ENCODE measurements around the gene NUP98.
"Not testable (repeated sequence)": the region's sequence is repeated elsewhere in the genome, so short reads cannot be mapped to it uniquely, and the experiment has no call there.

Gene NUP98

GRCh38 chr11:3669742-3670183 is 127.6 kb downstream of the NUP98 start:
- DNase-seq (ENCODE audit: low read depth), result no peak

DNA sequence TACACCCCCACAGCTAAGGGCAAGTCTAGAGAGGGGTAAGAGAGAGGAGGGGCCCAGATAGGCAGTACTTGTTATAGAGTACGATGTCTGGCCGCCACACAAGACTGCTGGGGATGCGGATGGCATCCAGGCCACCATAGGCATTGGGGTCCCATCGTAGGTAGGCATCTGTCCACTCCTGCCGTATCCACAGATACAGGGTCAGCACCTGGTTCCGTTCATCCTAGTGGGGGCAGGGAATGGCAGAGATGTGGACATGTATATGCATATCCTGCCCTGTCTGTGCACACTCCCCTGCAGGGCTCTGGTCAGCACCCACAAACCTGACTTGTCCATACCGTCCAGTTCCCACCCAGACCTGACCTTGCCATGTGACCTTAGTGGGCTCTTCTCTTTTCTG is 128.2 kb downstream of the NUP98 start:
- DNase-seq (ENCODE audit: low read depth), result no peak

DNA sequence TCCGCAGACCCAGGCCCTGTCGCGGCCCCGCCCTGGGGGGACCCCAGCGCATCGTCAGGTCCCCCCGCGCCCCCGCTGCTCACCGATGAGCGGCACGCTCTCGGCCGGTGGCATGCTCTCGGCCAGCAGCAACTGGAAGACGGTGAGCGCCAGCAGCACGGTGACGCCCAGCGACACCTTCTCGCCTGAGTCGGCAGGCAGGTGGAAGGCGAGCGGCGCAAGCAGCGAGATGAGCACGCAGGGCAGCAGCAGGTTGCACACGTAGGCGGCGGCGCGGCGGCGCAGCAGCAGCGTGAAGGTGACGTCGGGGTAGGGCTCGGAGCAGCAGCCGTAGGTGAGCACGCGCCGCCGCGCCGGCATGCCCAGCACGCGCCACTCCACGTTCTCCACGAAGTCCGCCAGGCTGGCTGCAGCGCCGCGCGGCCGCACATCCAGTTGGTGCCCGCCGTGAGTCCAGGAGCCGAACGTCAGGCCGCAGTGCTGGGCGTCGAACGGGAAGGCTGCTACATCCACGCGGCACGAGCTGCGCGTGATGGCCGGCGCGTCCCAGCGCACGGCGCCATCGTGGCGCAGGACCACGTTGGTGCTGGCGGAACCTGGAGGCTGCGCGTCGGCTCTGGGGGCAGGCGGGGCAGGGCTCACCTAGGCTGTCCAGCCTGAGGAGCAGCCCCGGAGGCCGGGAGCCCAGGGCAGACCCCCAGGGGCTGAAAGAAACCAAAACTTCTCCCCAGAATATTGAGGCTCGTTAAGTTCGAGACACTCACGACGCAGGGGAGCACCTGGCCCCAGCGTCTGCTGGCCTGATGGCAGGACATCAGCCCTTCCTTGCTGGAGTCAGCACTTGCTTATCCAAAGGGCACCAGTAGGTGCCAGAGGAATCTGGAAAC is 130.0 kb downstream of the NUP98 start:
- DNase-seq (ENCODE audit: low read depth), result no peak

DNA sequence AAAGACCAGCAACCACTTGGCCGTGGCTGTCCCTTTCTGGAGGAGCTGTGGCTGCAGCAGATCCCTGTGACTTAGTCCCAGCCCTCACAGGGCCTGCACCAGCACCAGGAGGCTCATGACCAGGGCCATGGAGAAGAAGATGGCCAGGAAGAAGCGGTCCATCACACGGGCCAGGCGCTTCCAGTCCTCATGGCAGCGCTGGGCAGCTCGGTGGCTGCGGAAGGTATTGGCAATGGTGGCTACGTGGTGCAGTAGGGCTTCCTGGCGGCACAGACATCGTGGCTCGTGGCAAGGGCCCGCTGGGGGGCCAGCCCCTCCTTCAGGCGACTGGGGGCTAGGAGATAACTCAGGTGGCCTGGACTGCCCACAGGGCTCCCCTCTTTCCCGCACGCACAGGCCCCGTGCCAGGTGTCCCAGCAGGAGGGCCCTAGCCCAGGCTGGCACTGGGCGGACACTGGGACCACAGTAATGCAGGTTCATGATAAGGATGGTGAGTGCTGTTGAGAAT is 131.3 kb downstream of the NUP98 start:
- DNase-seq (ENCODE audit: low read depth), result no peak

DNA sequence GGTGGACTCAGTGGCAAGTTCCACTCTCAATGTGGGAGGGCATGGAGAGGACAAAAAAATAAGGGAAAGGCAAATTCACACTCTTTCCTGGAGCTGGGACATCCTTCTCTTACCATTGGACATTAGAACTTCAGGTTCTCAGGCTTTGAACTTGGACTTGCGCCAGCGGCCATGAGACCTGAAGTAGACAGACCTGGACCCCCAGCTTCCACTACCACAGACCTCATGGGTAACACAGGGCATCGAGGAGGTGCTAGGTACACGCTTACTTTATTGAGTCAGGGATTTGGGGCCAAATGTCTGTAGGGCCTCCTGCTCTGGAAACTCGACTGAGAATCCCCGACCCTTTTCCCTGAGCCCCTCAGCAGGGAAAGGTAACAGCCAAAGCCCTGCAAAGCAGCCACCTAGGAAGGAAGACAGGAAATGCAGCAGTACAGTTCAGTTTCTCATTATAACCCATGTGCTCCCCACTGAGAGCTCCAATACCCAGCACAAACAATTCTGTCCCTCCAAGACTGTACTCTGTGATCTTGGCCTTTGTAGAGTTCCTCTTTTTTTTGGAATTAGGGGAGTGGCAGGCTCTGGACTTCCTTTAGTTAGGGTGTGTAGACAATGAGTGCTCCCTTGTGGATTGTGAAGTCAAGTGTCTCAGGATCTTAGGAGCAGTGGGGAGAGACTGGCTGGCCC is 131.9 kb downstream of the NUP98 start:
- no peak for DNase-seq (ENCODE audit: low read depth)

- DNase-seq (ENCODE audit: low read depth), result no peak
Measured at GRCh38 chr11:3664032-3664630, 133.2 kb downstream of the NUP98 start.

- no peak for DNase-seq (ENCODE audit: low read depth)
Measured at GRCh38 chr11:3662856-3663255, 134.5 kb downstream of the NUP98 start.

GRCh38 chr11:3660960-3661359 is 136.4 kb downstream of the NUP98 start:
- DNase-seq (ENCODE audit: low read depth), result no peak

GRCh38 chr11:3659595-3660515 is 137.5 kb downstream of the NUP98 start:
- DNase-seq (ENCODE audit: low read depth), result no peak

- DNase-seq (ENCODE audit: low read depth), result no peak
Measured at GRCh38 chr11:3658252-3658651, 139.1 kb downstream of the NUP98 start.

DNA sequence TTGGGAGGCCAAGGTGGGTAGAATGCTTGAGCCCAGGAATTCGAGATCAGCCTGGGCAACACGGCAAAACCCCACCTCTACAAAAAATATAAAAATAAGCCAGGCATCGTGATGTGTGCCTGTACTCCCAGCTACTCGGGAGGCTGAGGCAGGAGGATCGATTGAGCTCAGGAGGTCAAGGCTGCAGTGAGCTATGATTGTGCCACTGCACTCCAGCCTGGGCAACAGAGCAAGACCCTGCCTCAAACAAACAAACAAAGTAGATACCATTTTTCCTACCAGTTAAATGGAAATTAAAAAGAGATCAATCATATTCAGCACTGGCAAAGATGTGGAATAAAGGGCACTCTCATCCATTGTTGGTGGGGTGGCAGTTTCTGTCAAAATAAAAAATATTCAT is 140.0 kb downstream of the NUP98 start:
- not testable (repeated sequence) for DNase-seq (ENCODE audit: low read depth)

GRCh38 chr11:3655547-3655946 is 141.8 kb downstream of the NUP98 start:
- no peak for DNase-seq (ENCODE audit: low read depth)

DNA sequence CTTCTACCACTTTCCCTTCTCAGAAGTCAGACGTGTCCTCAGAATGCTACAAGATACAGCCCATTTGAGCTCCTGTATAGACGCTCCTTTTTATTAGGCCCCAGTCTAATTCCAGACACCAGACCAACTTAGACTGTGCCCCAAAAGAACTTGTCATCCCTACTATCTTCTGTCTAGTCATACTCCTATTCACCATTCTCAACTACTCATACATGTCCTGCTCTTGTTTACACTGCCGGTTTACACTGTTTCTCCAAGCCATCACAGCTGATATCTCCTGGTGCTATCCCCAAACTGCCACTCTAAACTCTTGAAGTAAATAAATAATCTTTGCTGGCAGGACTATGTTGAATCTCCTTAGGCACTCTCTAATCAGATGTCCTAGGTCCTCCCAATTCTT is 144.8 kb downstream of the NUP98 start:
- not testable (repeated sequence) for DNase-seq (ENCODE audit: low read depth)

- not testable (repeated sequence) for DNase-seq (ENCODE audit: low read depth)
Measured at GRCh38 chr11:3649374-3649773, 148.0 kb downstream of the NUP98 start.

- DNase-seq (ENCODE audit: low read depth), result not testable (repeated sequence)
Measured at GRCh38 chr11:3648843-3649242, 148.5 kb downstream of the NUP98 start.

- no peak for DNase-seq (ENCODE audit: low read depth)
Measured at GRCh38 chr11:3645552-3645951, 151.8 kb downstream of the NUP98 start.

DNA sequence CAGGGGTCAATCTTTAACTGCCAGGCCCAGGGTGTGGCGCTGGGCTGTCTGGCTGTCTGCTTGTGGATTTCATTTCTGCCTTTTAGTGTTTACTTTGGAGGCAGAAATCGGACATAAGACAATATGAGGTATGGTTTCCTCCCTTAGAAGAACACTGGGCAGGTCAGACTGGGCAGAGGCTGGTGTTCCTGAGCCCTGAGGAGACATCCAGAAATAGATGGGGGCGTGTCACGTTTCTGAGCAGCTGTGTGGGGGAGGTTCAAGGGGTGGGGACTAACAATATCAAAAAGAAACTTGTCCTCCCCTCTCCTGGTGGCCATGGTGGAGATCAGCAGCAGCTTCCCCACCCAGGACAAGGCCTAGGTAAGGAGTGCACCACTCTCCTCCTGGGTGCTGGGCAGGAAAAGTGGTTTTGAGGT is 152.5 kb downstream of the NUP98 start, which contains the start of gene ART1:
Gene ART1, plus strand, starts transcription at position 312 of the 419 bp plus-strand sequence. CDS start 14,086 bp downstream, outside the sequence.
- no peak for DNase-seq (ENCODE audit: low read depth)

- not testable (repeated sequence) for DNase-seq (ENCODE audit: low read depth)
Measured at GRCh38 chr11:3643102-3643546, 154.2 kb downstream of the NUP98 start.

DNA sequence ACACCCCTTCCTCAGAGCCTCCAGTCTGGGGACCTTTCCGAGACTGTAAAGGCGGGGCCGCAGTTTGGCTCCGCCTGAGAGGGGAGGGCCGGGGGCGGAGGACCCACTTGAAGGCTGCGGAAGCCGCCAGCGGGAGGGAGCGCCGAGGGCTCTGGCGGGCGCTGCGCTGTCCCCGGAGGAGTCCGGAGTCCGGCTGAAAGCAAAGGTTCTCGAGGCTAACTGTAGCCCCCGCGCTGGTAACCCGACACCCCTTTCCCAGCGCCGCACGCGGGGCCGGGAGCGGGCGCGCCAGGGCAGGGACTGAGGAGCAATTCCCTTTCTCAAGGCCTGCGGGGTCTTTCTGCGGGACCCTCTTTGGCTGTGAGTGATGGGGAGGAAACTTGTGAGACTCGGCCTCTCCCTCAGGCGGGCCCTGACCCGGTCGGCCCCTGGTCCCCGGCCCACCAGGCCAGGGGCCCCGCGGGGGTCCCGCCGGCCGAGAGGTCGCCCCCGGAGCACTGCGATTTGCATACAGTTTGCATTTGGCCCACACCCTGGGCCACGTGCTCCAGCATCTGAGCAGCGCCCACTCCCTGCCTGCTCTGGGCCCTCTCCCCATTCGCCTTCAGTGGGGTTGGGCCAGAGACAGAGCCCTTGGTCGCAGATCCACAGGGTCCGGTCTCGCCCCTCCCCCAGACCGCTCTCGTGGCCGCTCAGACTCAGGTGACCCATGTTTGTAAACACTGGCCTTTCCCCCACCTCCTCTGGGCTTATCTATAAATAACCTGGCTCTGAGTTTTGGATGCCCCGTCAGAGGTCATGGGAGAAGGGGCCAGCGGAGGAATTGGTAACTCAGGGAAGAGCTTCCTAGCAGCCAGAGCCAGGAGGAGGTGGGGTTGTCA is 155.0 kb downstream of the NUP98 start:
- no peak for DNase-seq (ENCODE audit: low read depth)

DNA sequence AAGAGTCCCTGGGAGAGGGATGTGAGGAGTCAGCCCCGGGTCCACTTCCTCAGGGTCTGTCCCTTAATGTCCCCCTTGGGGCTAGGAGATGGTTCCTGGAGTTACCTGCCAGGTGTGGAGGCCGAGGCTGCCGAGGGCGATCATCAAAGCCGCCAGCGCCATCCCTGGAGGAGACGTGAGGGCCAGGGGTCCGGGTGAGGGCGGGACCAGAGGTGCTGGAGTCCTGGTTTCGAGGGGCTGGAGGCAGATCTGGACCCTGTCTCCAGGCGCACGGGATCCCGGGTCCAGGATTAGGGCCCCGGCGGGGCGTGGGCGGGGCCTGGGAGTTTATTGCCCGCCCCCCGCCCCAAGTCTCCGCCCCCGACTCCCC is 155.7 kb downstream of the NUP98 start, which contains the start of gene ART5:
Gene ART5, minus strand, starts transcription at position 292 of the 370 bp plus-strand sequence. Its CDS starts 130 bp downstream, at position 162.
- DNase-seq (ENCODE audit: low read depth), result no peak

Data from HS-27A (cell line).